ENCODE measurements around the gene FCRLB.

The FCRLB gene

GRCh38 chr1:161702250-161702649 is 19.1 kb upstream of the FCRLB start:
- TF ChIP-seq, protein P1, sequence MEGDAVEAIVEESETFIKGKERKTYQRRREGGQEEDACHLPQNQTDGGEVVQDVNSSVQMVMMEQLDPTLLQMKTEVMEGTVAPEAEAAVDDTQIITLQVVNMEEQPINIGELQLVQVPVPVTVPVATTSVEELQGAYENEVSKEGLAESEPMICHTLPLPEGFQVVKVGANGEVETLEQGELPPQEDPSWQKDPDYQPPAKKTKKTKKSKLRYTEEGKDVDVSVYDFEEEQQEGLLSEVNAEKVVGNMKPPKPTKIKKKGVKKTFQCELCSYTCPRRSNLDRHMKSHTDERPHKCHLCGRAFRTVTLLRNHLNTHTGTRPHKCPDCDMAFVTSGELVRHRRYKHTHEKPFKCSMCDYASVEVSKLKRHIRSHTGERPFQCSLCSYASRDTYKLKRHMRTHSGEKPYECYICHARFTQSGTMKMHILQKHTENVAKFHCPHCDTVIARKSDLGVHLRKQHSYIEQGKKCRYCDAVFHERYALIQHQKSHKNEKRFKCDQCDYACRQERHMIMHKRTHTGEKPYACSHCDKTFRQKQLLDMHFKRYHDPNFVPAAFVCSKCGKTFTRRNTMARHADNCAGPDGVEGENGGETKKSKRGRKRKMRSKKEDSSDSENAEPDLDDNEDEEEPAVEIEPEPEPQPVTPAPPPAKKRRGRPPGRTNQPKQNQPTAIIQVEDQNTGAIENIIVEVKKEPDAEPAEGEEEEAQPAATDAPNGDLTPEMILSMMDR (IDR thresholded peaks at IDR 0.05), result no peak
- no peak overlapping the region for H3K9ac ChIP-seq
- no peak overlapping the region for H3K4me3 ChIP-seq (ENCODE audit: low read depth, low read length)
- no peak overlapping the region for H3K27ac ChIP-seq
- H3K4me1 ChIP-seq, result no peaks in the 10 kb centered on the region
- H3K79me2 ChIP-seq, result no peaks in the 10 kb centered on the region
- no peak overlapping the region for H3K4me2 ChIP-seq (ENCODE audit: low read length)
- no peak overlapping the region for H2AFZ ChIP-seq
- H3K27me3 ChIP-seq (ENCODE audit: control insufficient read depth, insufficient read depth, low read length), result no peaks in the 10 kb centered on the region
- no peaks in the 10 kb centered on the region for H3K9me3 ChIP-seq (ENCODE audit: control insufficient read depth, low read length)
- H3K36me3 ChIP-seq (ENCODE audit: control insufficient read depth, insufficient read depth, low read length), result no peaks in the 10 kb centered on the region

GRCh38 chr1:161705537-161705936 is 15.8 kb upstream of the FCRLB start:
- Histone ChIP-seq H3K36me3 (ENCODE audit: control insufficient read depth, insufficient read depth, low read length) (no peaks in the 10 kb centered on the region), H3K4me3 (ENCODE audit: low read depth, low read length) (no peak overlapping the region), H2AFZ (no peak overlapping the region), H3K4me2 (ENCODE audit: low read length) (no peak overlapping the region), H3K27me3 (ENCODE audit: control insufficient read depth, insufficient read depth, low read length) (no peaks in the 10 kb centered on the region), H3K79me2 (no peaks in the 10 kb centered on the region), H3K27ac (no peak overlapping the region), H3K9ac (no peak overlapping the region), H3K4me1 (no peaks in the 10 kb centered on the region), H3K9me3 (ENCODE audit: control insufficient read depth, low read length) (no peaks in the 10 kb centered on the region)
- TF ChIP-seq, protein P1 (IDR thresholded peaks at IDR 0.05), result no peak

- Histone ChIP-seq H3K4me1 (no peaks in the 10 kb centered on the region), H3K9ac (no peak overlapping the region), H3K27ac (no peak overlapping the region), H3K4me3 (ENCODE audit: low read depth, low read length) (no peak overlapping the region), H2AFZ (no peak overlapping the region), H3K79me2 (no peaks in the 10 kb centered on the region), H3K4me2 (ENCODE audit: low read length) (no peak overlapping the region), H3K9me3 (ENCODE audit: control insufficient read depth, low read length) (no peaks in the 10 kb centered on the region), H3K27me3 (ENCODE audit: control insufficient read depth, insufficient read depth, low read length) (no peaks in the 10 kb centered on the region), H3K36me3 (ENCODE audit: control insufficient read depth, insufficient read depth, low read length) (no peaks in the 10 kb centered on the region)
- TF ChIP-seq, protein P1 (IDR thresholded peaks at IDR 0.05), result no peak
Measured at GRCh38 chr1:161706113-161706481, 15.2 kb upstream of the FCRLB start.

DNA sequence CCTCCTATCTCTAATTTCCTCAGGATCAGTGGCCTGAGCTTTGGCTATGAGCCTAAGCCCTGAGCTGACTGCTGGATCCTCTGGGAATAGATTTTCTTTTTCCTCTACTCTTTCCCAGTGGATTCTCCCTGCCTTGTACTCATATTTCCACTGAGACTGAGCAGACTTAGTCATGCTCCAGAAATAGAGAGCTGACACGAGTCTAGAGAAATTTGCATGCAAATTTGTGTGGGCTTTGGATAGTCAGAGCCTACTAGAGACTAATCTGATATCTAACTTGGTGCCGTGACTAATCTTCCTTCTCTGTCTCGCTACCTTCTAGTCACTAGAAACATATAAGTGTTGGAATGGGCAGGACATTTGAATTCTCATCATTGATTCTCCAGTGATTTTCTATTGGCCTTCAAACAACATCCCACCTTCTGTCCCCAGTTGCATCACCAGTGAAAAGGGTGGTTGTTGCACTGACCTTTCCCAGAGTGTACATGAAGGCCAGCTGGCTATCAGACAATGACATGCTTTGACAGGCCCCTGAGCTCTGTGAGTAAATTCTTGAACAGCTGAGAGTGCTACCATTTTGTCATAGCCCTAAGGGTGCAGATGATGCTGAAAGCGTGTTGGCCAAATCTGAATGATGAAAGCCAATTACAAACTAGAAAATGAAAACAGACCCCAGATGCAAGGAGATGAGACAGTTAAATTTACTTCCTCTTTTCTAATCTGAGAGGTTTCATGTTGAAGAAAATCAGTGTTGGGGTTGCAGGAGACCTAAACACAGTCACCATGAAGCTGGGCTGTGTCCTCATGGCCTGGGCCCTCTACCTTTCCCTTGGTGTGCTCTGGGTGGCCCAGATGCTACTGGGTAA is 14.6 kb upstream of the FCRLB start, which contains the start of gene FCRLA:
FCRLA (plus strand) TSS at position 748 of the 866 bp plus-strand sequence; CDS start at position 784, 36 bp downstream.
- H3K4me1 ChIP-seq, result no peaks in the 10 kb centered on the region
- no peak within 1 kb of the TSS for H3K9ac ChIP-seq
- H3K36me3 ChIP-seq (ENCODE audit: control insufficient read depth, insufficient read depth, low read length), result no peaks in the 10 kb centered on the region
- H3K79me2 ChIP-seq, result no peaks in the 10 kb centered on the region
- H3K9me3 ChIP-seq (ENCODE audit: control insufficient read depth, low read length), result no peaks in the 10 kb centered on the region
- TF ChIP-seq, protein P1 (IDR thresholded peaks at IDR 0.05), result no peak
- no peak within 1 kb of the TSS for H3K27ac ChIP-seq
- no peak within 1 kb of the TSS for H3K4me3 ChIP-seq (ENCODE audit: low read depth, low read length)
- no peak within 1 kb of the TSS for H2AFZ ChIP-seq
- H3K4me2 ChIP-seq (ENCODE audit: low read length), result no peak within 1 kb of the TSS
- no peaks in the 10 kb centered on the region for H3K27me3 ChIP-seq (ENCODE audit: control insufficient read depth, insufficient read depth, low read length)

GRCh38 chr1:161707503-161707902 is 13.8 kb upstream of the FCRLB start:
- Histone ChIP-seq H3K4me2 (ENCODE audit: low read length) (no peak overlapping the region), H3K36me3 (ENCODE audit: control insufficient read depth, insufficient read depth, low read length) (no peaks in the 10 kb centered on the region), H3K9me3 (ENCODE audit: control insufficient read depth, low read length) (no peaks in the 10 kb centered on the region), H3K4me1 (no peaks in the 10 kb centered on the region), H3K9ac (no peak overlapping the region), H3K4me3 (ENCODE audit: low read depth, low read length) (no peak overlapping the region), H3K27ac (no peak overlapping the region), H3K27me3 (ENCODE audit: control insufficient read depth, insufficient read depth, low read length) (no peaks in the 10 kb centered on the region), H3K79me2 (no peaks in the 10 kb centered on the region), H2AFZ (no peak overlapping the region)
- TF ChIP-seq, protein P1 (IDR thresholded peaks at IDR 0.05), result no peak

All from parathyroid adenoma (tissue), 2 donors.